Stomach (tissue), 9 donors: ENCODE results near the gene FCGR2B. TPM values are rescaled to one million over a fixed set of nuclear protein-coding genes. Genes with fewer than 3 reads are reported as not detected.
"Not testable (repeated sequence)": the region's sequence is repeated elsewhere in the genome, so short reads cannot be mapped to it uniquely, and the experiment has no call there.

Experiments
- DNase-seq, 2 donors: peaks; one replicate each; pipeline versions ENCODE4 v3.0.0 to v3.0.0-alpha.2; 2013 to 2019
- H3K27ac ChIP-seq, 5 donors: fragments of 200-600 bp in 4 of 5; sonication (generic) in 4 of 5; one replicate each; pipeline ENCODE4 v1.5.1; 2013 to 2019; ENCODE audit warnings: mild to moderate bottlenecking in 1 of 5, moderate library complexity in 1 of 5
- H3K27me3 ChIP-seq, 3 donors: fragments of 200-600 bp; sonication (generic); one replicate each; pipeline ENCODE4 v1.5.1; 2017 to 2019; ENCODE audit warnings: mixed run types in 1 of 3
- H3K36me3 ChIP-seq, 4 donors: fragments of 200-600 bp; sonication (generic); 1 replicate in 3 of 4; 2 replicates in 1 of 4; pipeline ENCODE4 v1.5.1; 2016 to 2019
- H3K4me1 ChIP-seq, 4 donors: fragments of 200-600 bp; sonication (generic); one replicate each; pipeline ENCODE4 v1.5.1; 2016 to 2019
- H3K4me3 ChIP-seq, 4 donors: fragments of 200-600 bp; sonication (generic) in 3 of 4; one replicate each; pipeline ENCODE4 v1.5.1; 2016 to 2019; ENCODE audit warnings: mild to moderate bottlenecking in 1 of 4
- H3K9me3 ChIP-seq, 4 donors: fragments of 200-600 bp; sonication (generic); one replicate each; pipeline ENCODE4 v1.5.1; 2016 to 2019
- CTCF ChIP-seq, 7 experiments: fragments of 450-650 bp in 4 of 7; fragments of 200-600 bp in 3 of 7; sonication (generic) in 3 of 7; IDR thresholded peaks; one replicate each; pipeline ENCODE4 v1.5.1; 2016 to 2019; ENCODE audit warnings: antibody characterized with exemption in 7 of 7, control low read depth in 2 of 7, mild to moderate bottlenecking in 1 of 7
- EP300 ChIP-seq: sonication (generic); formaldehyde crosslinking; IDR thresholded peaks from one replicate; pipeline ENCODE4 v1.6.1; 2017; ENCODE audit warnings: antibody characterized with exemption
- POLR2A ChIP-seq, 4 donors: fragments of 450-650 bp; IDR thresholded peaks; one replicate each; pipeline ENCODE4 v1.6.1; 2016; ENCODE audit warnings: antibody characterized with exemption in 4 of 4, control low read depth in 2 of 4, mild to moderate bottlenecking in 1 of 4, moderate library complexity in 1 of 4
- POLR2AphosphoS5 ChIP-seq, 3 donors: sonication (generic); formaldehyde crosslinking; IDR thresholded peaks; one replicate each; pipeline ENCODE4 v1.6.1; 2016; ENCODE audit warnings: antibody characterized with exemption in 3 of 3
- WGBS, 5 donors: extraction: QIAGEN DNeasy Blood & Tissue Kit in 3 of 5; methylation state at CpG; one replicate each; pipeline versions ENCODE4 v1.1.5 to v1.1.7; 2013 to 2018; 5-methylcytosine and 5-hydroxymethylcytosine counted together
- intact Hi-C: fragments of 100-400 bp; cut with DNase I; formaldehyde crosslinking; loops from one replicate; pipeline ENCODE4 v1.15.1; 2023; ENCODE audit warnings: low total_unique reads
- polyA plus RNA-seq, 3 donors: library from polyadenylated mRNA; stranded (reverse); fragments of 200-250 nt; gene quantifications; one replicate each; pipeline ENCODE4 v1.2.3, GENCODE V29; 2013
- total RNA-seq, 5 donors: library from RNA; depleted of rRNA; stranded (reverse); fragments of >200 nt; gene quantifications; one replicate each; pipeline versions ENCODE4 v1.1.0 to v1.2.3, GENCODE V29; 2014 to 2016
- donor health status: healthy with polysubstance abuse.
- donor health status: Bipolar disorder and iron deficiency.
- donor health status: healthy.

The FCGR2B gene
- total and polyA plus RNA-seq, 8 donors = 0.58 to 16.9 (median 2.1) TPM

GRCh38 chr1:161631076-161631475 lies 31.9 kb upstream of the FCGR2B start, which contains the start of gene FCGR3B:
TSS of gene FCGR3B (minus strand) at chr1:161631176. CDS start at chr1:161631094, 82 bp downstream.
- Histone ChIP-seq H3K27me3 (no peaks in the 10 kb centered on the region), H3K27ac (no peak within 1 kb of the TSS), H3K4me3 (no peak within 1 kb of the TSS), H3K36me3 (no peaks in the 10 kb centered on the region), H3K9me3 (no peaks in the 10 kb centered on the region), H3K4me1 (no peaks in the 10 kb centered on the region)
- TF ChIP-seq CTCF (IDR thresholded peaks at IDR 0.05) (no peak), POLR2A (IDR thresholded peaks at IDR 0.05) (no peak), EP300 (no peak), POLR2AphosphoS5 (IDR thresholded peaks at IDR 0.05) (no peak)
- intact Hi-C loops = no loop called here
- 83 to 91% (median 89%) methylated on average over 4 of the region's 4 CpGs for WGBS, 5 donors
- no peak for DNase-seq

- 82 to 100% (median 91%) methylated on average over 1 to 2 of the region's 2 CpGs for WGBS, 5 donors
- intact Hi-C loops, DNase-seq: not testable (repeated sequence)
These were observed 27.9 kb upstream of the FCGR2B start for GRCh38 chr1:161634993-161635392.

GRCh38 chr1:161636189-161636782 lies 26.7 kb upstream of the FCGR2B start:
- DNase-seq, H3K36me3 ChIP-seq, H3K4me1 ChIP-seq, H3K27ac ChIP-seq, H3K4me3 ChIP-seq, H3K9me3 ChIP-seq, H3K27me3 ChIP-seq, intact Hi-C loops: not testable (repeated sequence)
- WGBS, 5 donors = 40 to 63% (median 54%) methylated on average over 1 of the region's 1 CpG; no CpG with 5 or more reads in 1 of the 5 donors

More at GRCh38 chr1:161634993-161635392, 27.9 kb upstream of the FCGR2B start:
- H3K27ac ChIP-seq, H3K4me1 ChIP-seq, H3K27me3 ChIP-seq, H3K9me3 ChIP-seq, H3K4me3 ChIP-seq, H3K36me3 ChIP-seq: not testable (repeated sequence)

GRCh38 chr1:161636976-161637375 lies 26.0 kb upstream of the FCGR2B start:
- H3K27me3 ChIP-seq, H3K36me3 ChIP-seq, H3K9me3 ChIP-seq, H3K4me3 ChIP-seq, DNase-seq, H3K4me1 ChIP-seq, intact Hi-C loops, H3K27ac ChIP-seq: not testable (repeated sequence)
- 81 to 98% (median 90%) methylated on average over 3 of the region's 3 CpGs for WGBS, 5 donors

GRCh38 chr1:161638251-161638993 lies 24.5 kb upstream of the FCGR2B start:
- H3K27ac ChIP-seq, H3K4me1 ChIP-seq, H3K9me3 ChIP-seq, H3K36me3 ChIP-seq, DNase-seq, intact Hi-C loops, H3K27me3 ChIP-seq, H3K4me3 ChIP-seq: not testable (repeated sequence)
- 0 to 75% (median 61%) methylated on average over 1 to 6 of the region's 6 CpGs for WGBS, 5 donors

- H3K27me3 ChIP-seq, H3K4me1 ChIP-seq, DNase-seq, H3K36me3 ChIP-seq, H3K4me3 ChIP-seq, H3K27ac ChIP-seq, intact Hi-C loops, H3K9me3 ChIP-seq: not testable (repeated sequence)
- WGBS, 5 donors = 40 to 71% (median 57%) methylated on average over 1 to 2 of the region's 2 CpGs
These were observed 23.7 kb upstream of the FCGR2B start for GRCh38 chr1:161639203-161639602.

GRCh38 chr1:161642697-161643096 lies 20.2 kb upstream of the FCGR2B start:
- peak in 1 of 2 donors; percentile 22 for DNase-seq
- H3K27me3 ChIP-seq, H3K9me3 ChIP-seq, H3K4me1 ChIP-seq, H3K36me3 ChIP-seq, H3K4me3 ChIP-seq: not testable (repeated sequence)
- 70 to 100% (median 86%) methylated on average over 1 of the region's 1 CpG; no CpG with 5 or more reads in 2 of the 5 donors for WGBS, 5 donors
- intact Hi-C loops = loop anchor here (10.0 kb wide), 1 partner anchor 102 kb away; the partner anchor contains the start of gene DUSP12
- H3K27ac ChIP-seq = peak overlapping the region in 2 of 5 donors; percentile 4 to 20

- not testable (repeated sequence) for H3K36me3 ChIP-seq, H3K9me3 ChIP-seq, H3K4me3 ChIP-seq, DNase-seq, H3K27me3 ChIP-seq, H3K4me1 ChIP-seq
- 69 to 88% (median 78%) methylated on average over 1 to 5 of the region's 5 CpGs for WGBS, 5 donors
- H3K27ac ChIP-seq = peak overlapping the region in 2 of 5 donors; percentile 48 to 57
- intact Hi-C loops = loop anchor here (10.0 kb wide), 1 partner anchor 101 kb away; the partner anchor contains the start of gene DUSP12
These were observed 19.3 kb upstream of the FCGR2B start for GRCh38 chr1:161643481-161644208.

GRCh38 chr1:161644855-161645254 lies 18.1 kb upstream of the FCGR2B start:
- not testable (repeated sequence) for DNase-seq, H3K36me3 ChIP-seq, H3K27me3 ChIP-seq, H3K9me3 ChIP-seq, H3K4me1 ChIP-seq, H3K4me3 ChIP-seq
- WGBS, 5 donors = 33 to 62% (median 58%) methylated on average over 1 of the region's 1 CpG
- intact Hi-C loops = loop anchor here (10.0 kb wide), 1 partner anchor 100 kb away; the partner anchor contains the start of gene DUSP12
- peak overlapping the region in 1 of 5 donors; percentile 57 for H3K27ac ChIP-seq
